HepG2 (cell line): ENCODE measurements around the gene OR52I2. TPM values are rescaled to one million over a fixed set of nuclear protein-coding genes. Genes with fewer than 3 reads are reported as not detected.
A peak's percentile ranks its signal among the peaks of the same experiment; 100 is the strongest.

Experiments used
- ATAC-seq: fragments of 200-7000 bp; cut with Tn5 transposase; 3 replicates; pipeline ENCODE4 v1.9.1; 2020; ENCODE audit warnings: mild to moderate bottlenecking, moderate library complexity
- BruUV-seq: library from RNA; stranded (reverse); fragments of 400-500 nt; replicated peaks from 2 replicates; lab custom pipeline; 2021; lab: Mats Ljungman, UMichigan
- CTCF ChIA-PET: fragments of 300-600 bp; formaldehyde crosslinking; extraction: SDS; loops from one replicate; lab custom pipeline; 2021; ENCODE audit warnings: low total read pairs, inconsistent platforms, low intra/inter-chr PET ratio; lab: Yijun Ruan, JAX
- POLR2A ChIA-PET: fragments of 350-600 bp; sonication (Branson Sonifier 250); formaldehyde crosslinking; loops from one replicate; lab custom pipeline; 2020; ENCODE audit warnings: antibody characterized with exemption, inconsistent platforms; lab: Yijun Ruan, JAX
- DNase-seq: peaks from one replicate; pipeline ENCODE4 v3.0.0-alpha.2; 2015; ENCODE audit warnings: low spot score
- FAIRE-seq: peaks from 3 replicates; lab custom pipeline; 2011; peaks lifted over from hg19 to GRCh38; lab: Jason Lieb, UNC
- H2AFZ ChIP-seq: one replicate; pipeline ENCODE4 v1.6.1; 2011; ENCODE audit warnings: low read length, inconsistent platforms
- H3K27ac ChIP-seq: fragments of 300-600 bp; 3 replicates; pipeline ENCODE4 v1.8.0; 2011; ENCODE audit warnings: mixed run types, mild to moderate bottlenecking, mixed read lengths, low read length, inconsistent platforms; ENCODE audit not compliant: insufficient read depth; ENCODE audit errors: extremely low read length
- H3K27me3 ChIP-seq, 2 experiments: fragments of 200-600 bp in 1 of 2; 2 replicates in 1 of 2; 3 replicates in 1 of 2; pipeline versions ENCODE4 v1.6.0 to v1.8.0; 2011; ENCODE audit warnings: low read length in 2 of 2, mild to moderate bottlenecking in 2 of 2, moderate library complexity in 2 of 2, inconsistent platforms in 1 of 2; ENCODE audit not compliant: insufficient read depth in 2 of 2, control insufficient read depth in 1 of 2
- H3K36me3 ChIP-seq, 2 experiments: fragments of 200-600 bp in 1 of 2; replicated peaks in 1 of 2; 2 replicates in 1 of 2; 3 replicates in 1 of 2; pipeline versions ENCODE4 v1.5.1 to v1.8.0; 2011; ENCODE audit warnings: low read length in 2 of 2, inconsistent platforms in 1 of 2; ENCODE audit not compliant: insufficient read depth in 2 of 2, control insufficient read depth in 1 of 2
- H3K4me1 ChIP-seq: 2 replicates; pipeline ENCODE4 v1.5.1; 2012; ENCODE audit warnings: low read length, inconsistent platforms; ENCODE audit not compliant: insufficient read depth
- H3K4me2 ChIP-seq: 2 replicates; pipeline ENCODE4 v1.6.0; 2011; ENCODE audit warnings: low read depth, low read length, inconsistent platforms
- H3K4me3 ChIP-seq, 3 experiments: fragments of 200-600 bp in 1 of 3; sonication (generic), shearing (Covaris generic) in 1 of 3; replicated peaks in 1 of 3; 2 replicates each; pipeline ENCODE4 v1.5.1; 2011 to 2016; ENCODE audit warnings: low read length in 3 of 3, inconsistent platforms in 2 of 3, low read depth in 2 of 3, mild to moderate bottlenecking in 2 of 3, control low read depth in 1 of 3, mixed read lengths in 1 of 3; ENCODE audit not compliant: insufficient read depth in 1 of 3
- H3K79me2 ChIP-seq: one replicate; pipeline ENCODE4 v1.6.1; 2011; ENCODE audit warnings: low read length, inconsistent platforms; ENCODE audit not compliant: insufficient read depth
- H3K9ac ChIP-seq: 2 replicates; pipeline ENCODE4 v1.6.0; 2011; ENCODE audit warnings: mild to moderate bottlenecking, low read depth, low read length, inconsistent platforms; ENCODE audit not compliant: insufficient read depth
- H3K9me3 ChIP-seq: 2 replicates; pipeline ENCODE4 v1.5.1; 2012; ENCODE audit warnings: mild to moderate bottlenecking, low read length
- H4K20me1 ChIP-seq: 2 replicates; pipeline ENCODE4 v1.6.0; 2011; ENCODE audit warnings: inconsistent platforms, mild to moderate bottlenecking, low read length, moderate library complexity; ENCODE audit not compliant: insufficient read depth
- CREB1 ChIP-seq, 2 experiments: fragments of 450-650 bp in 1 of 2; IDR thresholded peaks; 2 replicates each; pipeline ENCODE4 v1.6.1; 2016 to 2017; ENCODE audit warnings: control low read depth in 1 of 2, mild to moderate bottlenecking in 1 of 2, missing compliant biosample characterization in 1 of 2, missing genetic modification characterization in 1 of 2
- ESRRA ChIP-seq: sonication (generic); formaldehyde crosslinking; IDR thresholded peaks from 2 replicates; pipeline ENCODE4 v1.5.1; 2020; ENCODE audit warnings: mild to moderate bottlenecking, low read depth, missing genetic modification reagents
- HIVEP1 ChIP-seq: sonication (generic); formaldehyde crosslinking; IDR thresholded peaks from 2 replicates; pipeline ENCODE4 v1.4.0; 2020; ENCODE audit warnings: mild to moderate bottlenecking, missing genetic modification reagents
- SMAD1 ChIP-seq: sonication (generic); formaldehyde crosslinking; IDR thresholded peaks from 2 replicates; pipeline ENCODE4 v1.4.0; 2020; ENCODE audit warnings: missing genetic modification reagents, low read depth, mild to moderate bottlenecking, borderline replicate concordance
- ZNF24 ChIP-seq: fragments of 450-650 bp; IDR thresholded peaks from 2 replicates; pipeline ENCODE4 v1.6.1; 2017; ENCODE audit warnings: antibody characterized with exemption, mild to moderate bottlenecking
- ZNF704 ChIP-seq: sonication (generic); formaldehyde crosslinking; IDR thresholded peaks from 2 replicates; pipeline ENCODE4 v1.8.1; 2023; ENCODE audit warnings: mild to moderate bottlenecking, inconsistent platforms, moderate library complexity, missing genetic modification reagents, borderline replicate concordance
- ZNF747 ChIP-seq: sonication (generic); formaldehyde crosslinking; IDR thresholded peaks from 2 replicates; pipeline ENCODE4 v1.8.1; 2023; ENCODE audit warnings: missing genetic modification reagents, mild to moderate bottlenecking, borderline replicate concordance
- ZNF83 ChIP-seq: sonication (generic); formaldehyde crosslinking; IDR thresholded peaks from 2 replicates; pipeline ENCODE4 v1.4.0; 2020; ENCODE audit warnings: missing genetic modification reagents, mild to moderate bottlenecking, borderline replicate concordance
- ZNF878 ChIP-seq: sonication (generic); formaldehyde crosslinking; IDR thresholded peaks from 2 replicates; pipeline ENCODE4 v1.8.1; 2023; ENCODE audit warnings: mild to moderate bottlenecking, missing genetic modification reagents, moderate library complexity
- ZZZ3 ChIP-seq: sonication (generic); formaldehyde crosslinking; IDR thresholded peaks from 2 replicates; pipeline ENCODE4 v1.4.0; 2020; ENCODE audit warnings: missing genetic modification reagents, mild to moderate bottlenecking, borderline replicate concordance
- WGBS: methylation state at CpG from one replicate; pipeline ENCODE4 v1.1.6; 2017; ENCODE audit warnings: low lambda C conversion rate; 5-methylcytosine and 5-hydroxymethylcytosine counted together
- in situ Hi-C: cut with HindIII; loops from 2 replicates; pipeline ENCODE4 v1.10.0; 2017; ENCODE audit warnings: low pct_unique_long_range_greater_than_20kb; ENCODE audit not compliant: extremely low pct_ligation_motif_present
- intact Hi-C: fragments of 100-400 bp; cut with micrococcal nuclease; formaldehyde crosslinking; loops from one replicate; pipeline ENCODE4 v1.10.0; 2022; ENCODE audit not compliant: unreplicated experiment
- polyA plus RNA-seq, 8 experiments: library from polyadenylated mRNA; depleted of rRNA in 3 of 8; stranded (reverse) in 7 of 8; unstranded in 1 of 8; fragments of >200 nt; fragmentation: Illumina TruSeq in 4 of 8; extraction: Trizol in 4 of 8; gene quantifications; 2 replicates each; pipeline versions ENCODE4 v1.2.1 to v1.2.3, GENCODE V29; 2011 to 2016; ENCODE audit warnings: low read depth in 4 of 8, missing spikeins in 1 of 8, mixed read lengths in 1 of 8; ENCODE audit not compliant: insufficient read depth in 1 of 8
- total RNA-seq, 5 experiments: library from RNA; depleted of rRNA; stranded (reverse); fragments of >200 nt; fragmentation: Illumina TruSeq; extraction: Trizol; gene quantifications; 2 replicates each; pipeline ENCODE4 v1.2.3, GENCODE V29; 2016; ENCODE audit warnings: low read depth in 1 of 5

Gene OR52I2
- total and polyA plus RNA-seq, 2 of the 13 experiments (the other 11 are each of a cell fraction or from before 2014, with no cell fraction given) = not detected

- H4K20me1 ChIP-seq = no peaks in the 10 kb centered on the region
- no peak overlapping the region for H3K4me3 ChIP-seq
- no peak for ATAC-seq
- no TSS peak for BruUV-seq
- FAIRE-seq = no peak
- in situ Hi-C loops (no loop called here), intact Hi-C loops (no loop called here)
- DNase-seq = no peak
- H2AFZ ChIP-seq = no peak overlapping the region
- no peaks in the 10 kb centered on the region for H3K9me3 ChIP-seq
- no peak overlapping the region for H3K9ac ChIP-seq
- H3K27ac ChIP-seq = no peak overlapping the region
- peak; percentile 50 for TF ChIP-seq CREB1 (IDR thresholded peaks at IDR 0.05)
- TF ChIP-seq CREB1 (CRISPR knock-in tag; IDR thresholded peaks at IDR 0.05) = no peak
- TF ChIP-seq ESRRA = no peak
- H3K4me1 ChIP-seq = no peaks in the 10 kb centered on the region
- ChIA-PET CTCF (no interaction called here), POLR2A (no interaction called here)
- H3K4me2 ChIP-seq = no peak overlapping the region
- WGBS = 48% methylated on average over 6 of the region's 6 CpGs
- no peaks in the 10 kb centered on the region for H3K79me2 ChIP-seq
- no peaks in the 10 kb centered on the region for H3K36me3 ChIP-seq
- peaks cover 0 to 26% of the 10 kb centered on the region in 2 experiments; a peak in 1 of 5 replicates for H3K27me3 ChIP-seq
Measured at GRCh38 chr11:4607096-4607495, 25.6 kb downstream of the OR52I2 start.

- intact Hi-C loops = no loop called here
- ATAC-seq (no peak), FAIRE-seq (no peak), DNase-seq (no peak)
- no TSS peak for BruUV-seq
- Histone ChIP-seq H3K9me3 (no peaks in the 10 kb centered on the region), H3K4me3 (no peak within 1 kb of the TSS), H2AFZ (no peak within 1 kb of the TSS), H3K4me2 (no peak within 1 kb of the TSS), H3K4me1 (no peaks in the 10 kb centered on the region), H3K79me2 (no peaks in the 10 kb centered on the region), H3K36me3 (no peaks in the 10 kb centered on the region), H3K27me3 (peaks cover 0 to 20% of the 10 kb centered on the region in 2 experiments; a peak in 1 of 5 replicates), H4K20me1 (no peaks in the 10 kb centered on the region), H3K27ac (no peak within 1 kb of the TSS), H3K9ac (no peak within 1 kb of the TSS)
- in situ Hi-C loops = no loop called here
- ChIA-PET CTCF (no interaction called here), POLR2A (no interaction called here)
- TF ChIP-seq HIVEP1 (CRISPR knock-in tag) (no peak), SMAD1 (CRISPR knock-in tag) (no peak), ZNF747 (CRISPR knock-in tag) (no peak), ZNF704 (no peak), ZZZ3 (CRISPR knock-in tag) (no peak), ZNF24 (no peak), ZNF878 (CRISPR knock-in tag) (no peak), ZNF83 (CRISPR knock-in tag) (no peak)
- 43% methylated on average over 18 of the region's 43 CpGs for WGBS
Measured at GRCh38 chr11:4607781-4608666, 26.5 kb downstream of the OR52I2 start, which contains the start of gene TRIM68. Gene TRIM68 (minus strand): TSS chr11:4608231. CDS start chr11:4605504, 2,727 bp downstream.
